BE2C (cell line): ENCODE measurements around the gene DAD1.

ENCODE experiments used
- DNase-seq: peaks from one replicate; pipeline ENCODE4 v3.0.0-alpha.2; 2020
- H3K27me3 ChIP-seq: fragments of 250-450 bp; sonication (Bioruptor Pico); 2 replicates; pipeline ENCODE4 v1.5.1; 2020; ENCODE audit warnings: mild to moderate bottlenecking
- H3K36me3 ChIP-seq: fragments of 250-450 bp; sonication (Bioruptor Pico); 2 replicates; pipeline ENCODE4 v1.5.1; 2020; ENCODE audit warnings: mild to moderate bottlenecking
- H3K4me1 ChIP-seq: fragments of 250-450 bp; sonication (Bioruptor Pico); 2 replicates; pipeline ENCODE4 v1.5.1; 2020
- H3K4me3 ChIP-seq: 2 replicates; pipeline ENCODE4 v1.5.1; 2011; ENCODE audit warnings: low read depth, low read length
- H3K9me3 ChIP-seq: fragments of 250-450 bp; sonication (Bioruptor Pico); 2 replicates; pipeline ENCODE4 v1.5.1; 2020
- CTCF ChIP-seq: IDR thresholded peaks from 2 replicates; pipeline ENCODE4 v1.5.1; 2012; ENCODE audit warnings: mild to moderate bottlenecking, low read depth, low read length

The DAD1 gene

DNA sequence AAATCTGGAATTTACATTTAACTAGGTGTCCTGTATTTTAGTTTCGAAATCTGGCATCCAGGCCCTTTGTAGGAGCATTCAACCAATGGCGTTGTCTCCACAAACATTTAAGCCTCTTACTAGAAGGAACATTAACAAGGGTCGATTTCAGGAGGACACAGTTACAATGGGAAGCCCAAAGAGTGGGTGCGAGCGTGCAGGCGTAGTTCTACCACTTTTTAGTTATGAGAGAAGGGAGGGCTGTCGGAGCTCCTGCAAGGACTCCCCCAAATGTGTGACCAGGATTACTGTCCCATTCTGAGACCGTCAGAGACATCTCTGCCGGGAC lies 8.7 kb upstream of the DAD1 start:
- Histone ChIP-seq H3K4me3 (peak overlapping the region; percentile 67), H3K9me3 (no peaks in the 10 kb centered on the region), H3K27me3 (peaks cover 59% of the 10 kb centered on the region), H3K4me1 (no peaks in the 10 kb centered on the region), H3K36me3 (no peaks in the 10 kb centered on the region)
- no peak for TF ChIP-seq CTCF
- no peak for DNase-seq

GRCh38 chr14:22597265-22597664 lies 8.2 kb upstream of the DAD1 start:
- DNase-seq = no peak
- no peak for TF ChIP-seq CTCF
- Histone ChIP-seq H3K36me3 (no peaks in the 10 kb centered on the region), H3K27me3 (peaks cover 62% of the 10 kb centered on the region), H3K4me1 (no peaks in the 10 kb centered on the region), H3K4me3 (no peak overlapping the region), H3K9me3 (no peaks in the 10 kb centered on the region)

DNA sequence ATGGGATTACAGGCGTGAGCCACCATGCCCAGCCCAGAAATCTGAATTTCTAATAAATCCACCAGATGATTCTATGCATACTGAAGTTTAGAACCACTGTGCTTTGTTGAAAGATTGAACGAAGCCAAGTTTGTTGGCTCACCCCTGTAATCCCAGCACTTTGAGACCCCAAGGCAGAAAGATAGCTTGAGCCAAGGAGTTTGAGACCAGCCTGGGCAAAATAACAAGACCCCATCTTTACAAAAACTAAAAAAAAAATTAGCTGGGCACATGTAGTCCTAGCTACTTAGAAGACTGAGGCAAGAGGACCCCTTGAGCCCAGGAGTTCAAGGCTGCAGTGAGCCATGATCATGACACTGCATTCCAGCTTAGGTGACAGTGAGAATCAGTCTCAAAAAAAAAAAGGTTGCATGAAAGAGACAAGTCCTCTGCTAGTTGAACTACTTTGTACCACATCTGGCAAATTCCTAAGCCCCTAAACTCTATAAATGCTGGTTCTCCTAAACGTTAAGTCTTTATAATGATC lies 7.4 kb upstream of the DAD1 start:
- TF ChIP-seq CTCF = no peak
- Histone ChIP-seq H3K4me1 (no peaks in the 10 kb centered on the region), H3K36me3 (no peaks in the 10 kb centered on the region), H3K9me3 (no peaks in the 10 kb centered on the region), H3K27me3 (peaks cover 65% of the 10 kb centered on the region), H3K4me3 (no peak overlapping the region)
- no peak for DNase-seq

GRCh38 chr14:22594156-22594716 lies 5.2 kb upstream of the DAD1 start:
- H3K4me1 ChIP-seq = no peaks in the 10 kb centered on the region
- DNase-seq = no peak
- TF ChIP-seq CTCF = no peak
- no peaks in the 10 kb centered on the region for H3K9me3 ChIP-seq
- no peak overlapping the region for H3K4me3 ChIP-seq
- H3K27me3 ChIP-seq = peaks cover 56% of the 10 kb centered on the region
- no peaks in the 10 kb centered on the region for H3K36me3 ChIP-seq

GRCh38 chr14:22593601-22594000 lies 4.6 kb upstream of the DAD1 start:
- Histone ChIP-seq H3K4me3 (no peak overlapping the region), H3K36me3 (no peaks in the 10 kb centered on the region), H3K4me1 (no peaks in the 10 kb centered on the region), H3K27me3 (peaks cover 50% of the 10 kb centered on the region), H3K9me3 (no peaks in the 10 kb centered on the region)
- no peak for DNase-seq
- no peak for TF ChIP-seq CTCF

GRCh38 chr14:22593189-22593588 lies 4.2 kb upstream of the DAD1 start:
- no peaks in the 10 kb centered on the region for H3K36me3 ChIP-seq
- TF ChIP-seq CTCF = no peak
- no peak for DNase-seq
- H3K4me1 ChIP-seq = no peaks in the 10 kb centered on the region
- no peak overlapping the region for H3K4me3 ChIP-seq
- no peaks in the 10 kb centered on the region for H3K9me3 ChIP-seq
- H3K27me3 ChIP-seq = peaks cover 49% of the 10 kb centered on the region
